Activated CD4-positive, alpha-beta T cell treated with anti-CD3 and anti-CD28 coated beads, Interleukin-2, amount 50 U/mL, for 4 hours (primary cell): ENCODE results near the gene PXDN.

Experiments
- DNase-seq, 2 experiments: peaks; one replicate each; pipeline ENCODE4 v3.0.0-alpha.2; 2020

Gene PXDN

GRCh38 chr2:1645761-1646476 is 98.4 kb downstream of the PXDN start:
- DNase-seq, result no peak

- DNase-seq, result no peak
Observed at GRCh38 chr2:1644427-1644826, 99.9 kb downstream of the PXDN start.

GRCh38 chr2:1642993-1643619 is 101.2 kb downstream of the PXDN start:
- DNase-seq, result no peak

GRCh38 chr2:1642066-1642861 is 102.1 kb downstream of the PXDN start:
- no peak for DNase-seq

- no peak for DNase-seq
Observed at GRCh38 chr2:1641523-1641922, 102.8 kb downstream of the PXDN start.

GRCh38 chr2:1640301-1641135 is 103.8 kb downstream of the PXDN start:
- no peak for DNase-seq

- no peak for DNase-seq
Observed at GRCh38 chr2:1639086-1639858, 105.0 kb downstream of the PXDN start.

GRCh38 chr2:1638281-1638860 is 105.9 kb downstream of the PXDN start:
- no peak for DNase-seq

GRCh38 chr2:1636791-1637415 is 107.4 kb downstream of the PXDN start:
- DNase-seq, result no peak

GRCh38 chr2:1635823-1636222 is 108.5 kb downstream of the PXDN start:
- no peak for DNase-seq

- no peak for DNase-seq
Observed at GRCh38 chr2:1634681-1635341, 109.5 kb downstream of the PXDN start.

GRCh38 chr2:1633936-1634587 is 110.3 kb downstream of the PXDN start:
- no peak for DNase-seq

- DNase-seq, result no peak
Observed at GRCh38 chr2:1633092-1633671, 111.1 kb downstream of the PXDN start.

GRCh38 chr2:1632510-1632909 is 111.8 kb downstream of the PXDN start:
- no peak for DNase-seq

GRCh38 chr2:1632002-1632348 is 112.3 kb downstream of the PXDN start:
- DNase-seq, result no peak

GRCh38 chr2:1631292-1632001 is 112.9 kb downstream of the PXDN start:
- no peak for DNase-seq

GRCh38 chr2:1628893-1629292 is 115.4 kb downstream of the PXDN start:
- no peak for DNase-seq

- no peak for DNase-seq
Observed at GRCh38 chr2:1627628-1628381, 116.5 kb downstream of the PXDN start.
